ENCODE data around the gene CDKL1.

Gene CDKL1

GRCh38 chr14:50396631-50397389 lies at the start of gene CDKL1:
Gene CDKL1, minus strand, starts transcription at chr14:50396881. Its CDS starts 1,013 bp downstream, at chr14:50395868.
- peak; percentile 24 to 55 for DNase-seq (ENCODE audit: low read depth in 2 of 2)

DNA sequence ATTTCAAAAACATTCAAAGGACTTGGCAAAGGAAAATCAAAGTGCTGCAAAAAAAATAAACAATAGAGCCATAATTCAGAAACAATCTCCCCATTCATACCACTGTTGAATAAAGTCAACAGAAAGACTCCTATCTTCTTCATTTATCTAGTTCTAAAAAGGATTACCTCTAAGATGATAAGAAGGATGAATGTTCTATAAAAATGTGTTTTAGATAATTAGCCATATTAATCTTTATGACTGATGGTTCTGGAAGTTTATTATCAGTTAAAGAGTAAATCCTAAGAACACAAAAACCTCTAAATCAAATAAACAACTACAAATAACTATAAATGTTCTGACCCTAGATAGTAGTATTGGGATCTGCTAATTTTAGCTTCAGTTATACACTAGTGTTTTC lies 37.8 kb upstream of the CDKL1 start:
- no peak for DNase-seq (ENCODE audit: low read depth in 2 of 2)

DNA sequence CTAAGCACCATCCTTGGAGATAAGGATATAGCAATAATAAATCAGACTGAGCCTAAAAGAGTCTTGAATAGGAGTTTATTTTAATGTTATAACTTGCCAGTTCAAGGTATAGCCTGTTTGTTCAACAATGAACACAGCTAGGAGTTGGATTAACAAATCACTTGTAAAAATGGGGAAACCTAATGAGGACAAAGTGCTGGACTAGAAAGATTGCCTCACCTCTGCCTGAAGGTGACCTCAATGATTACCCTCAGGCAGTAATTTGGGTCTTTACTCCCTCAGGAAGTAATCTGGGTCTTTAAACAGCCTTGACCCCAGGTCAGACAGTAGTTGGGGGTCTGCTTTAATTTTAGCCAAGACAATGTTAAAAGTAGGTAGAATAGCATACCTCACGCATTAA lies 35.5 kb upstream of the CDKL1 start:
- DNase-seq (ENCODE audit: low read depth in 2 of 2), result no peak

DNA sequence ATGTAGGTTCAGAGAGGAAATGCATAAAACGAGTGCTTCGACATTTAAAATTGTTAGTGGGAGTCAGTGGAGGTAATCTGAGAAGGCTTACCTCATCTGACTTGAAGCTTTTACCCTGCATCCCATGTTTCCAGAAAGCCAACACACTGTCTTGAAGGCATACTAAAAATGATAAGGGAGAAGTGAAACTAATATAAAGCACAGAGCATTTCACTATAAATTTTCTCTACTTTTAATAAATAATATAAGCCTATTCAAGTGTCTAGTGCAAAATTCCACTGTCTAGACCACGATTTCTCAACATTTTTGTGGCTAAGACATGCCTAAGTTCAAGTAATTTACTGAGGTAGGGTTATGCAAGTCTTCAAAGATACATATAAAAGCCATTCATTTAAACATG lies 29.1 kb upstream of the CDKL1 start:
- no peak for DNase-seq (ENCODE audit: low read depth in 2 of 2)

DNA sequence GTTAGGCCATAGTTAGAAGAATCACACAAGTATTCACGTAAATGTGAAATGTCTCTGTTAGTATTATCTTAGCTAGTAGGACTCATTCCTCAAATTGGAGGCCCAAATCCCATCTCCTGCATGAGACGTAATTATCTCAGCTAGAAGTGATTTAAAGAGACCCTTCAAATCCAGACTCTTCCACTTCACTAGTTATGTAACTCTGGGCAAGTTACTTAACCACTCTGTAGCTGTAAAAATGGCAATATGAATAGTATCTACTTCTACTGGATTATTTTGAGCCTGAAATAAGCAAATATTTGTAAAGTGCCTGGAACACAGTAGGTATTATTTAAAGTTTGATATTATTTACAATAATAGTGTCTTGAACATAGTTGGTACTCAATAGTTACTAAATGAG lies 28.4 kb upstream of the CDKL1 start:
- no peak for DNase-seq (ENCODE audit: low read depth in 2 of 2)

DNA sequence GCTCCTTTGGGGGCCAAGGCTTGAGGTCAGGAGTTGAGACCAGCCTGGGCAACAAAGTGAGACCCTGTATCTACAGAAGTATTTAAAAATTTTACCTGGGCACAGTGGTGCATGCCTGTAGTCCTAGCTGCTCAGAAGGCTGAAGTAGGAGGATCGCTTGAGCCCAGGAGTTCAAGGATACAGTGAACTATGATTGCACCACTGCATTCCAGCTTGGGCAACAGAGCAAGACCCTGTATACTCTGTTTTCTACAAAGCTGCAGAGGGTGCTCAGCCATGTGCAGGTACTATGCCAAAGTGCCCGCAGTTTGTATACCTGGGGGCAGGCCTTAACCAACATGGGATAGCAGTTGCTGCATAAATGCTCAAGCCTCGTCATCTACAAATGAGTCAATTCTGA lies 26.8 kb upstream of the CDKL1 start:
- no peak for DNase-seq (ENCODE audit: low read depth in 2 of 2)

- no peak for DNase-seq (ENCODE audit: low read depth in 2 of 2)
Measured at GRCh38 chr14:50421499-50421898, 24.8 kb upstream of the CDKL1 start.

DNA sequence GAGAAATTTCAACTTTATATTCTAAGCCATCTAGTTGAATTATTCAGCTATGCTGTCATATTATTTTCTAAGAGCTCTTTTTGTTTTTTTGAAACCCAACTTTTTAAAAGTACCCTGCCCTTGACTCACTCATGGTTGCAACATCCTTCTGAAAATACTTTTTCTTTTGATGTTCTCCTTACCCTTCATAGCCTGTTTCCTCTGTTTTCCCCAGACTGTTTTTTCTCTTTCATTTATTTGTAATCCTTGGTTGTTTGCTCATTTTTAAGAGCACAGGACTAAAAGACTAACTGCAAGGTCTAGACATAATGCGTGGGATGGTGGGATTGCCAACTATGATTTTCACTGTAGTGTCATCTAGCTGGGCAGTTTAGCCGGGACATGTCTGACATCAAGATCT lies 21.2 kb upstream of the CDKL1 start:
- DNase-seq (ENCODE audit: low read depth in 2 of 2), result no peak

- no peak for DNase-seq (ENCODE audit: low read depth in 2 of 2)
Measured at GRCh38 chr14:50410921-50411320, 14.2 kb upstream of the CDKL1 start.

GRCh38 chr14:50410071-50410470 lies 13.4 kb upstream of the CDKL1 start:
- DNase-seq (ENCODE audit: low read depth in 2 of 2), result no peak

- DNase-seq (ENCODE audit: low read depth in 2 of 2), result no peak
Measured at GRCh38 chr14:50407111-50407812, 10.6 kb upstream of the CDKL1 start.

- no peak for DNase-seq (ENCODE audit: low read depth in 2 of 2)
Measured at GRCh38 chr14:50403419-50403818, 6.7 kb upstream of the CDKL1 start.

DNA sequence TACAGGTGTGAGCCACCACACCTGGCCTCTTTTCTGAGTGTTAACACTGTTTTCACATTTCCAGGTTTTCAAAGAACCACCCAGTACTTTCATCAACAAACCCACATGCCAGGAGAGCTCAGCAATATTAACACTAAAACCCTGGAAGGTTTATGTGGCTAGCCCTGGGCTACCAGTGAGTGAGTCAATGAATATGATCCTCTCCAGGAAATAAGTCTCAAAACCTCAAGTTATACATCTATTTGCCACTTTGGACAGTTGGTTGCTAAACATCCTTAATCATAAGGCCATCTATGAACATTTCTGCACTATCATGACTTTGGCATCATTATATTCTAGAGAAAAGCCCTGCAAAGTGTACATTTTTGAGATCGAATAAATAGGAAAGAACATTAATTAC lies 6.3 kb upstream of the CDKL1 start:
- DNase-seq (ENCODE audit: low read depth in 2 of 2), result no peak

- no peak for DNase-seq (ENCODE audit: low read depth in 2 of 2)
Measured at GRCh38 chr14:50400461-50400860, 3.8 kb upstream of the CDKL1 start.

GRCh38 chr14:50399251-50400032 lies 2.8 kb upstream of the CDKL1 start:
- no peak for DNase-seq (ENCODE audit: low read depth in 2 of 2)

DNA sequence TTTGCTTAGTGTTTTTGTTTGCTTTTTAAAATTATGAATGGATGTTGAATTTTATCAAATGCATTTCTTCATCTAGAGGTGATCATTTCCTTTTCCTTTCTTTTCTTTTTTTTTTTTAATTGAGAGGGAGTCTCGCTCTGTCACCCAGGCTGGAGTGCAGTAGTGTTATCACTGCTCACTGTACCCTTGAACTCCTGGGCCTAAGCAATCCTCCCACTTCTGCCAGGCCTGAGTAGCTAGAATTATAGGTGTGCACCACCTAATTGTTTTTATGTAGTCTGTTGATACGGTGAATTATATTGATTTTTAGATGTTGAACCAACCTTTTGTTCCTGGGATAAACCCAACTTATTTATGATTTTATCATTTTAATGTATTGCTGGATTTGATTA lies 1.5 kb upstream of the CDKL1 start:
- DNase-seq (ENCODE audit: low read depth in 2 of 2), result no peak

DNA sequence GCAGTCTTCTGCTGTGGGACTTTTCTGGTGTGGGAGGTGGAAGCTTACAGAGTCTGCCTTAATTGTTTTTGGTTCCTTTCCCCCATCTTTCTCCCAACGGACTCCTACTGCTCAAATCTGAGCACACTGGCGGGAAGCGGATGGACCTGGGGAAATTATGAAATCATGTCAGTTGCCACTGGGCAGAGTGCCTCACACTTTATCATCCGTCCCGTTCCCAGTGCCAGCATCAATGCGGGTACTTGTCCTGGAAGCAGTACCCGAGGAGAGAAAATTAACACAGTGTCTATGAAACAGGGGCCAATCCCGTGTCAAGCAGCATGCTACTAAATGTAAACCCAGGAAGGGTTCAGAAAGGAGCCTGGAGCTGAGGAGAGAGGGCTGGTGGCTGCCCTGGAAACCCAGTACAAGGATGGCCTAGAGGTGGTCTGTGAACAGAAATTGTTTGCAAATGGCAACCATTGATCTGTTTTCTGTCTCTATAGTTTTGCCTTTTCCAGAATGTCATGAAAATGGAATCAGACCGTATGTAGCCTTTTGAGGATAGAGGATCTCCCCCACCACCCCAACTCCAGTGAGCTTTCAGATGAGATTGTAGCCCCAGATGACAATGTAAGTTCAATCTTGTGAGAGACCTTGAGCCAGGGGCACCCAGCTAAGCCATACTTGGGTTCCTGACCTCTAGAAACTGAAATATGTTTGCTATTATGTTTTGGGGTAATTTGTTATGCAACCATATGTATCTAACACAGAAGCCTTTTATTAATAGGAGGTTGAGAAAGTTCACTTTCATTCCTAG lies 908 bp upstream of the CDKL1 start:
- DNase-seq (ENCODE audit: low read depth in 2 of 2), result no peak

DNA sequence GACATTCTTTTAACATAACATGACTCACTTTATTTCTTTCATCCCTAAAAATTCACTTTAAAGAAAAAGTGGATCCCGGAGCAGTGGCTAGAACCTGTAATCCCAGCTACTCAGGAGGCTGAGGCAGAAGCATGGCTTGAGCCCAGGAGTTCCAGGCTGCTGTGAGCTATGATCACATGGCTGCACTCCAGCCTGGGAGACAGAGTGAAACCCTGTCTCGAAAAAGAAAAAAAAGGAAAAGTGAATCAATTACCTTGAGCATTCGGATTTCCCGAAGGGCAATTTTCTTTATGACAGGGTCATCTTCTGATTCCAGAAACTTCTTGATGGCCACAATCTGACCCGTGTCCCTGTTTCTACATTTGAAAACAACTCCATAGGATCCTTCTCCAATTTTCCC lies 1.2 kb downstream of the CDKL1 start:
- DNase-seq (ENCODE audit: low read depth in 2 of 2), result no peak

GRCh38 chr14:50394713-50395112 lies 2.0 kb downstream of the CDKL1 start:
- DNase-seq (ENCODE audit: low read depth in 2 of 2), result no peak

- no peak for DNase-seq (ENCODE audit: low read depth in 2 of 2)
Measured at GRCh38 chr14:50389668-50390441, 6.8 kb downstream of the CDKL1 start.
